Transverse colon (tissue), 4 donors: ENCODE measurements around the gene CACNA1B. TPM values are rescaled to one million over a fixed set of nuclear protein-coding genes. Genes with fewer than 3 reads are reported as not detected.

Source experiments
- DNase-seq: peaks from one replicate; pipeline ENCODE4 v3.0.0-alpha.2; 2019
- H3K27ac ChIP-seq, 4 donors: fragments of 200-600 bp; sonication (generic); 2 replicates each; pipeline ENCODE4 v1.5.1; 2016 to 2018; ENCODE audit warnings: inconsistent platforms in 4 of 4
- H3K27me3 ChIP-seq: fragments of 200-600 bp; sonication (generic); 2 replicates; pipeline ENCODE4 v1.5.1; 2017; ENCODE audit warnings: inconsistent platforms
- H3K36me3 ChIP-seq, 4 donors: fragments of 200-600 bp; sonication (generic); 2 replicates each; pipeline ENCODE4 v1.5.1; 2017 to 2019; ENCODE audit warnings: inconsistent platforms in 4 of 4
- H3K4me1 ChIP-seq, 4 donors: fragments of 200-600 bp; sonication (generic); 2 replicates each; pipeline ENCODE4 v1.5.1; 2017 to 2020; ENCODE audit warnings: inconsistent platforms in 4 of 4
- H3K4me3 ChIP-seq, 4 donors: fragments of 200-600 bp; sonication (generic); 1 replicate in 1 of 4; 2 replicates in 3 of 4; pipeline versions ENCODE4 v1.5.1 to v1.6.1; 2017 to 2019; ENCODE audit warnings: inconsistent platforms in 4 of 4
- H3K9me3 ChIP-seq, 2 donors: fragments of 200-600 bp; sonication (generic); 2 replicates each; pipeline ENCODE4 v1.5.1; 2017 to 2019; ENCODE audit warnings: inconsistent platforms in 2 of 2
- CTCF ChIP-seq, 5 experiments: fragments of 200-600 bp in 3 of 5; fragments of 450-650 bp in 2 of 5; sonication (generic) in 3 of 5; IDR thresholded peaks; 1 replicate in 2 of 5; 2 replicates in 3 of 5; pipeline ENCODE4 v1.5.1; 2016 to 2017; ENCODE audit warnings: antibody characterized with exemption in 5 of 5, inconsistent platforms in 3 of 5, mild to moderate bottlenecking in 2 of 5, moderate library complexity in 1 of 5
- EP300 ChIP-seq: sonication (generic); formaldehyde crosslinking; IDR thresholded peaks from one replicate; pipeline ENCODE4 v1.6.1; 2017; ENCODE audit warnings: antibody characterized with exemption, low read depth
- POLR2A ChIP-seq: fragments of 450-650 bp; IDR thresholded peaks from one replicate; pipeline ENCODE4 v1.6.1; 2016; ENCODE audit warnings: antibody characterized with exemption, mild to moderate bottlenecking, moderate library complexity
- POLR2AphosphoS5 ChIP-seq, 3 donors: sonication (generic); formaldehyde crosslinking; IDR thresholded peaks; one replicate each; pipeline ENCODE4 v1.6.1; 2016; ENCODE audit warnings: antibody characterized with exemption in 3 of 3
- WGBS, 2 donors: methylation state at CpG; one replicate each; pipeline ENCODE4 v1.1.5; 2018; ENCODE audit warnings: low coverage in 1 of 2; 5-methylcytosine and 5-hydroxymethylcytosine counted together
- in situ Hi-C, 4 donors: fragments of 200-750 bp; cut with MboI; loops; one replicate each; pipeline versions ENCODE4 v1.15.0 to v1.15.1; 2017; ENCODE audit warnings: low sequenced_read_pairs in 3 of 4, low pct_ligation_motif_present in 1 of 4, low pct_unique_long_range_greater_than_20kb in 1 of 4
- intact Hi-C: fragments of 100-400 bp; cut with DNase I; formaldehyde crosslinking; loops from one replicate; pipeline ENCODE4 v1.15.1; 2023; ENCODE audit warnings: low total_unique reads
- total RNA-seq, 4 donors: library from RNA; depleted of rRNA; stranded (reverse); fragments of >200 nt; gene quantifications; one replicate each; pipeline ENCODE4 v1.1.0, GENCODE V29; 2016

The CACNA1B gene
- total RNA-seq, 4 donors from 2014 or later, result 0.27 to 0.40 (median 0.35) TPM

GRCh38 chr9:138010861-138011260 lies 133.3 kb downstream of the CACNA1B start:
- intact Hi-C loops, result no loop called here
- DNase-seq, result no peak
- Histone ChIP-seq H3K4me1 (no peaks in the 10 kb centered on the region), H3K4me3 (no peak overlapping the region), H3K9me3 (no peaks in the 10 kb centered on the region), H3K27me3 (no peaks in the 10 kb centered on the region), H3K36me3 (no peaks in the 10 kb centered on the region), H3K27ac (no peak overlapping the region)
- 50 to 74% methylated on average over 1 to 8 of the region's 8 CpGs for WGBS, 2 donors
- in situ Hi-C loops, result no loop called here
- TF ChIP-seq POLR2A, result no peak
- TF ChIP-seq POLR2AphosphoS5 (IDR thresholded peaks at IDR 0.05), result no peak
- TF ChIP-seq EP300, result no peak
- TF ChIP-seq CTCF (IDR thresholded peaks at IDR 0.05), result no peak

GRCh38 chr9:138011951-138012500 lies 134.4 kb downstream of the CACNA1B start:
- no peak for TF ChIP-seq POLR2A
- no peak for TF ChIP-seq EP300
- no peak for TF ChIP-seq CTCF (IDR thresholded peaks at IDR 0.05)
- TF ChIP-seq POLR2AphosphoS5 (IDR thresholded peaks at IDR 0.05), result no peak
- WGBS, 2 donors, result 76% methylated on average over 4 of the region's 4 CpGs; no CpG with 5 or more reads in 1 of the 2 donors
- DNase-seq, result no peak

GRCh38 chr9:138013273-138013672 lies 135.7 kb downstream of the CACNA1B start:
- Histone ChIP-seq H3K36me3 (no peaks in the 10 kb centered on the region), H3K9me3 (no peaks in the 10 kb centered on the region), H3K4me1 (no peaks in the 10 kb centered on the region), H3K4me3 (no peak overlapping the region), H3K27ac (no peak overlapping the region), H3K27me3 (no peaks in the 10 kb centered on the region)
- in situ Hi-C loops, result no loop called here
- DNase-seq, result no peak
- 80% methylated on average over 1 of the region's 2 CpGs; no CpG with 5 or more reads in 1 of the 2 donors for WGBS, 2 donors
- no peak for TF ChIP-seq EP300
- TF ChIP-seq POLR2AphosphoS5 (IDR thresholded peaks at IDR 0.05), result no peak
- no peak for TF ChIP-seq CTCF (IDR thresholded peaks at IDR 0.05)
- TF ChIP-seq POLR2A, result no peak
- intact Hi-C loops, result no loop called here

More at GRCh38 chr9:138011951-138012500, 134.4 kb downstream of the CACNA1B start:
- Histone ChIP-seq H3K27ac (no peak overlapping the region), H3K36me3 (no peaks in the 10 kb centered on the region), H3K4me1 (no peaks in the 10 kb centered on the region), H3K4me3 (no peak overlapping the region), H3K9me3 (no peaks in the 10 kb centered on the region), H3K27me3 (no peaks in the 10 kb centered on the region)
- in situ Hi-C loops (no loop called here), intact Hi-C loops (no loop called here)

GRCh38 chr9:138013836-138014562 lies 136.4 kb downstream of the CACNA1B start:
- no peak overlapping the region for H3K4me3 ChIP-seq
- DNase-seq, result no peak
- H3K27me3 ChIP-seq, result no peaks in the 10 kb centered on the region
- intact Hi-C loops (no loop called here), in situ Hi-C loops (no loop called here)
- no peaks in the 10 kb centered on the region for H3K36me3 ChIP-seq
- TF ChIP-seq POLR2AphosphoS5 (IDR thresholded peaks at IDR 0.05), result no peak
- TF ChIP-seq EP300, result no peak
- TF ChIP-seq POLR2A, result no peak
- TF ChIP-seq CTCF (IDR thresholded peaks at IDR 0.05), result no peak
- no peaks in the 10 kb centered on the region for H3K9me3 ChIP-seq
- 73 to 93% methylated on average over 3 to 15 of the region's 15 CpGs for WGBS, 2 donors
- H3K4me1 ChIP-seq, result no peaks in the 10 kb centered on the region
- no peak overlapping the region for H3K27ac ChIP-seq
